Liver (tissue), 9 donors: Measurements from ENCODE around the gene ARVCF. TPM values are rescaled to one million over a fixed set of nuclear protein-coding genes. Genes with fewer than 3 reads are reported as not detected.

ENCODE experiments used
- DNase-seq: peaks from one replicate; pipeline ENCODE4 v3.0.0-alpha.2; 2017; ENCODE audit warnings: low spot score
- H3K27ac ChIP-seq, 2 donors: one replicate each; pipeline ENCODE4 v1.7.0; 2013; ENCODE audit warnings: inconsistent platforms in 2 of 2, low read length in 2 of 2, control low read depth in 1 of 2, low read depth in 1 of 2, mild to moderate bottlenecking in 1 of 2
- H3K27me3 ChIP-seq, 4 donors: one replicate each; pipeline versions ENCODE4 v1.6.1 to v1.7.0; 2013; ENCODE audit warnings: low read length in 3 of 4, inconsistent platforms in 1 of 4, mild to moderate bottlenecking in 1 of 4, moderate library complexity in 1 of 4; ENCODE audit not compliant: control insufficient read depth in 4 of 4, insufficient read depth in 4 of 4
- H3K36me3 ChIP-seq, 4 donors: one replicate each; pipeline versions ENCODE4 v1.6.1 to v1.7.0; 2013; ENCODE audit warnings: low read length in 3 of 4, mild to moderate bottlenecking in 3 of 4, low read depth in 1 of 4, moderate library complexity in 1 of 4; ENCODE audit not compliant: control insufficient read depth in 4 of 4, insufficient read depth in 3 of 4
- H3K4me1 ChIP-seq, 4 donors: one replicate each; pipeline versions ENCODE4 v1.6.1 to v1.7.0; 2013; ENCODE audit warnings: low read length in 3 of 4, mild to moderate bottlenecking in 3 of 4, moderate library complexity in 1 of 4; ENCODE audit not compliant: control insufficient read depth in 4 of 4, insufficient read depth in 4 of 4
- H3K4me3 ChIP-seq, 3 donors: one replicate each; pipeline versions ENCODE4 v1.6.1 to v1.7.0; 2013; ENCODE audit warnings: low read length in 3 of 3, control low read depth in 1 of 3, low read depth in 1 of 3, mild to moderate bottlenecking in 1 of 3
- H3K9ac ChIP-seq, 2 donors: one replicate each; pipeline ENCODE4 v1.7.0; 2013; ENCODE audit warnings: low read length in 2 of 2, mild to moderate bottlenecking in 2 of 2, moderate library complexity in 2 of 2, control low read depth in 1 of 2, low read depth in 1 of 2
- H3K9me3 ChIP-seq, 4 donors: one replicate each; pipeline versions ENCODE4 v1.6.1 to v1.7.0; 2013; ENCODE audit warnings: low read length in 3 of 4; ENCODE audit not compliant: control insufficient read depth in 4 of 4
- EGR1 ChIP-seq, 2 donors: IDR thresholded peaks; 2 replicates each; pipeline ENCODE4 v1.6.1; 2016 to 2018; ENCODE audit warnings: antibody characterized with exemption in 2 of 2, low read depth in 2 of 2
- FOXA1 ChIP-seq: IDR thresholded peaks from 2 replicates; pipeline ENCODE4 v1.6.1; 2016; ENCODE audit warnings: antibody characterized with exemption
- FOXA2 ChIP-seq: IDR thresholded peaks from 2 replicates; pipeline ENCODE4 v1.6.1; 2016; ENCODE audit warnings: antibody characterized with exemption
- GABPA ChIP-seq, 2 donors: IDR thresholded peaks in 1 of 2; conservative IDR thresholded peaks in 1 of 2; 2 replicates each; pipeline ENCODE4 v1.6.1; 2016; ENCODE audit warnings: antibody characterized with exemption in 2 of 2, mild to moderate bottlenecking in 1 of 2, moderate library complexity in 1 of 2
- HNF4A ChIP-seq, 2 donors: conservative IDR thresholded peaks; 2 replicates each; pipeline ENCODE4 v1.6.1; 2016; ENCODE audit warnings: antibody characterized with exemption in 2 of 2, mild to moderate bottlenecking in 2 of 2
- RAD21 ChIP-seq, 2 donors: IDR thresholded peaks; 2 replicates each; pipeline ENCODE4 v1.6.1; 2016; ENCODE audit warnings: antibody characterized with exemption in 2 of 2, mild to moderate bottlenecking in 2 of 2
- RXRA ChIP-seq, 2 donors: IDR thresholded peaks; 2 replicates each; pipeline ENCODE4 v1.6.1; 2017 to 2018; ENCODE audit warnings: antibody characterized with exemption in 2 of 2, mild to moderate bottlenecking in 1 of 2
- SP1 ChIP-seq: IDR thresholded peaks from 2 replicates; pipeline ENCODE4 v1.6.1; 2018; ENCODE audit warnings: antibody characterized with exemption, mild to moderate bottlenecking
- TAF1 ChIP-seq: conservative IDR thresholded peaks from 2 replicates; pipeline ENCODE4 v1.6.1; 2016; ENCODE audit warnings: antibody characterized with exemption, mild to moderate bottlenecking
- YY1 ChIP-seq: IDR thresholded peaks from 2 replicates; pipeline ENCODE4 v1.6.1; 2016; ENCODE audit warnings: antibody characterized with exemption, mild to moderate bottlenecking
- WGBS: extraction: QIAGEN DNeasy Blood & Tissue Kit; methylation state at CpG from one replicate; pipeline ENCODE4 v1.1.7; 2013; 5-methylcytosine and 5-hydroxymethylcytosine counted together
- polyA plus RNA-seq, 2 donors: library from polyadenylated mRNA; stranded (reverse) in 1 of 2; unstranded in 1 of 2; fragments of 200-250 nt in 1 of 2; fragments of >200 nt in 1 of 2; fragmentation: Nextera tagmentation in 1 of 2; extraction: Ambion mirVana in 1 of 2; gene quantifications; one replicate each; pipeline versions ENCODE4 v1.2.1 to v1.2.3, GENCODE V29; 2013 to 2015
- total RNA-seq, 2 donors: library from RNA; depleted of rRNA; stranded (reverse); fragments of >200 nt; gene quantifications; one replicate each; pipeline ENCODE4 v1.2.3, GENCODE V29; 2014
- TF ChIP-seq, protein P1 (sequence below): IDR thresholded peaks from 2 replicates; pipeline ENCODE4 v1.6.1; 2016; ENCODE audit warnings: antibody characterized with exemption
- TF ChIP-seq, protein P2 (sequence below): IDR thresholded peaks from 2 replicates; pipeline ENCODE4 v1.6.1; 2016; ENCODE audit warnings: antibody characterized with exemption, mild to moderate bottlenecking
- TF ChIP-seq, protein P3 (sequence below): IDR thresholded peaks from 2 replicates; pipeline ENCODE4 v1.6.1; 2016; ENCODE audit warnings: antibody characterized with exemption
- donor health status: healthy.
- donor health status: healthy.
- donor health status: healthy.
- donor health status: healthy.
- donor health status: healthy.

The ARVCF gene
- total and polyA plus RNA-seq, 4 donors = 3.8 to 48.8 (median 26.1) TPM

DNA sequence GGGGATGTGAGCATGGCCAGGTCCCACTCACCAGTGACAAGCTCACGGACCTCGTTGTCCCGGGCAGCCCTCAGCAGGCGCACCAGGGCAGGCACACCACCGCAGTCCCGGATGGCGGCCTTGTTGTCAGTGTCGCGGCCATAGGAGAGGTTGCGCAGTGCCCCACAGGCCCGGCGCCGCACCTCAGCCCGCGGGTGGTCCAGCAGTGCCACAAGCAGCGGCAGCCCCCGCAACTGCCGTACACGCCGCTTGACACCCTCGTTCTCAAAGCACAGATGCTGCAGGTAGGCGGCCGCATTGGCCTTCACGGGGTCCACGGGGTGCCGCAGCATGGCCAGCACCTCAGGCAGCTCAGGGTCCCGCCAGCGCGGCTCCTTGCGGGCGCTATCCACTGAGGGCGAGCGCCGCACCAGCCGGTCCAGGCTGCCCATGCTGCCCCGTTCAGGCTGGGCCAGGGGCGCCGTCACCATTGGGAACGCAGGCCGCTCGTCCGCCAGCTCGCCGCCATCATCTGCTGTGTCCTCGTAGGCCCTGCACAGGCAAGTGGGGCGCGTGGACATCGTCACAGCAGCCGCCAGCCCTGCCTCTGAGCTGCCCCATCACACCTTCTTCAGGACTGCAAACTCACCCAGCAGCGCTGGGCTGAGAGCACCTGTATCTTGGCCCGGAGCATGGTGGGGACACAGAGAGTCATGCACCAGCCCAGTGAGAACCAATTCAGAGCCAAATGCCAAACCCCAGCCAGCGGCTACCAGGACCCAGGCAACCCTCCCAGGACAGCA is 36.7 kb downstream of the ARVCF start:
- H3K27ac ChIP-seq = no peak overlapping the region
- no peak overlapping the region for H3K4me3 ChIP-seq
- H3K9me3 ChIP-seq = no peaks in the 10 kb centered on the region
- no peak for TF ChIP-seq EGR1 (IDR thresholded peaks at IDR 0.05; ENCODE audit: low read depth in 2 of 2)
- no peak for TF ChIP-seq FOXA2
- WGBS = 96% methylated on average over 52 of the region's 52 CpGs
- no peak overlapping the region for H3K9ac ChIP-seq
- peaks cover 0 to 35% (median 4%) of the 10 kb centered on the region in 4 donors for H3K36me3 ChIP-seq
- H3K4me1 ChIP-seq = peaks cover 0 to 2% (median 0%) of the 10 kb centered on the region in 4 donors
- DNase-seq = no peak
- H3K27me3 ChIP-seq = no peaks in the 10 kb centered on the region

DNA sequence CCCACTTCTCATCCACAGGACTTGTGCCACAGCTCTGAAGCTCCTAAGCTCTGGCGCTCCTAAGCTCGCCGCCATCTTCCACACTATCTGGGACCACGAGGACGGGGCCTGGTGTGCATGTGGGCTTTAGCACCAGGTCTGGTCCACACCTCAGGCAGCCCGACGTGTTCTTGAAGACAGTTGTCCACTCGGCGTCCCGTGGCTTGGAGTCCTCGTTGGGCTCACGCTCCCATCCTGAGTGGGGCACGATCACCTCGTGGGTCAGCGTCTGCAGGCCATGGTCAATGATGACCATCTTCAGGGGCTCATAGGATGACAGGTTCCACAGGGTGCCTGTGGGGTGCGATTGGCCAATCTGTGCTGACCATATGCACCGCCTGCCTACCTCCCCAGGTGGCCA is 37.9 kb downstream of the ARVCF start:
- H3K4me1 ChIP-seq = no peaks in the 10 kb centered on the region

More for the DNA sequence above, 37.9 kb downstream of the ARVCF start:
- Histone ChIP-seq H3K4me3 (no peak overlapping the region), H3K9ac (no peak overlapping the region), H3K9me3 (no peaks in the 10 kb centered on the region), H3K36me3 (peaks cover 0 to 35% (median 4%) of the 10 kb centered on the region in 4 donors), H3K27me3 (no peaks in the 10 kb centered on the region), H3K27ac (no peak overlapping the region)
- 94% methylated on average over 17 of the region's 17 CpGs for WGBS
- DNase-seq = no peak
- no peak for TF ChIP-seq GABPA (IDR thresholded peaks at IDR 0.05 in 1 of 2, conservative IDR thresholded peaks at IDR 0.05 in 1 of 2)
- no peak for TF ChIP-seq RAD21 (IDR thresholded peaks at IDR 0.05)
- TF ChIP-seq SP1 = no peak
- TF ChIP-seq FOXA1 = no peak
- TF ChIP-seq YY1 = no peak
- TF ChIP-seq, protein P1, sequence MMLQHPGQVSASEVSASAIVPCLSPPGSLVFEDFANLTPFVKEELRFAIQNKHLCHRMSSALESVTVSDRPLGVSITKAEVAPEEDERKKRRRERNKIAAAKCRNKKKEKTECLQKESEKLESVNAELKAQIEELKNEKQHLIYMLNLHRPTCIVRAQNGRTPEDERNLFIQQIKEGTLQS = no peak
- TF ChIP-seq RXRA (IDR thresholded peaks at IDR 0.05) = no peak
- TF ChIP-seq, protein P2, sequence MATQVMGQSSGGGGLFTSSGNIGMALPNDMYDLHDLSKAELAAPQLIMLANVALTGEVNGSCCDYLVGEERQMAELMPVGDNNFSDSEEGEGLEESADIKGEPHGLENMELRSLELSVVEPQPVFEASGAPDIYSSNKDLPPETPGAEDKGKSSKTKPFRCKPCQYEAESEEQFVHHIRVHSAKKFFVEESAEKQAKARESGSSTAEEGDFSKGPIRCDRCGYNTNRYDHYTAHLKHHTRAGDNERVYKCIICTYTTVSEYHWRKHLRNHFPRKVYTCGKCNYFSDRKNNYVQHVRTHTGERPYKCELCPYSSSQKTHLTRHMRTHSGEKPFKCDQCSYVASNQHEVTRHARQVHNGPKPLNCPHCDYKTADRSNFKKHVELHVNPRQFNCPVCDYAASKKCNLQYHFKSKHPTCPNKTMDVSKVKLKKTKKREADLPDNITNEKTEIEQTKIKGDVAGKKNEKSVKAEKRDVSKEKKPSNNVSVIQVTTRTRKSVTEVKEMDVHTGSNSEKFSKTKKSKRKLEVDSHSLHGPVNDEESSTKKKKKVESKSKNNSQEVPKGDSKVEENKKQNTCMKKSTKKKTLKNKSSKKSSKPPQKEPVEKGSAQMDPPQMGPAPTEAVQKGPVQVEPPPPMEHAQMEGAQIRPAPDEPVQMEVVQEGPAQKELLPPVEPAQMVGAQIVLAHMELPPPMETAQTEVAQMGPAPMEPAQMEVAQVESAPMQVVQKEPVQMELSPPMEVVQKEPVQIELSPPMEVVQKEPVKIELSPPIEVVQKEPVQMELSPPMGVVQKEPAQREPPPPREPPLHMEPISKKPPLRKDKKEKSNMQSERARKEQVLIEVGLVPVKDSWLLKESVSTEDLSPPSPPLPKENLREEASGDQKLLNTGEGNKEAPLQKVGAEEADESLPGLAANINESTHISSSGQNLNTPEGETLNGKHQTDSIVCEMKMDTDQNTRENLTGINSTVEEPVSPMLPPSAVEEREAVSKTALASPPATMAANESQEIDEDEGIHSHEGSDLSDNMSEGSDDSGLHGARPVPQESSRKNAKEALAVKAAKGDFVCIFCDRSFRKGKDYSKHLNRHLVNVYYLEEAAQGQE = no peak
- no peak for TF ChIP-seq HNF4A (conservative IDR thresholded peaks at IDR 0.05)
- TF ChIP-seq TAF1 = no peak
- no peak for TF ChIP-seq EGR1 (IDR thresholded peaks at IDR 0.05; ENCODE audit: low read depth in 2 of 2)
- no peak for TF ChIP-seq FOXA2
- TF ChIP-seq, protein P3, sequence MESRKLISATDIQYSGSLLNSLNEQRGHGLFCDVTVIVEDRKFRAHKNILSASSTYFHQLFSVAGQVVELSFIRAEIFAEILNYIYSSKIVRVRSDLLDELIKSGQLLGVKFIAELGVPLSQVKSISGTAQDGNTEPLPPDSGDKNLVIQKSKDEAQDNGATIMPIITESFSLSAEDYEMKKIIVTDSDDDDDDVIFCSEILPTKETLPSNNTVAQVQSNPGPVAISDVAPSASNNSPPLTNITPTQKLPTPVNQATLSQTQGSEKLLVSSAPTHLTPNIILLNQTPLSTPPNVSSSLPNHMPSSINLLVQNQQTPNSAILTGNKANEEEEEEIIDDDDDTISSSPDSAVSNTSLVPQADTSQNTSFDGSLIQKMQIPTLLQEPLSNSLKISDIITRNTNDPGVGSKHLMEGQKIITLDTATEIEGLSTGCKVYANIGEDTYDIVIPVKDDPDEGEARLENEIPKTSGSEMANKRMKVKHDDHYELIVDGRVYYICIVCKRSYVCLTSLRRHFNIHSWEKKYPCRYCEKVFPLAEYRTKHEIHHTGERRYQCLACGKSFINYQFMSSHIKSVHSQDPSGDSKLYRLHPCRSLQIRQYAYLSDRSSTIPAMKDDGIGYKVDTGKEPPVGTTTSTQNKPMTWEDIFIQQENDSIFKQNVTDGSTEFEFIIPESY = no peak
